ENCODE measurements around the gene ADARB1. TPM values are rescaled to one million over a fixed set of nuclear protein-coding genes. Genes with fewer than 3 reads are reported as not detected.

The ADARB1 gene
- total RNA-seq, 2 experiments from 2014 or later = 6.6 to 20.5 TPM

DNA sequence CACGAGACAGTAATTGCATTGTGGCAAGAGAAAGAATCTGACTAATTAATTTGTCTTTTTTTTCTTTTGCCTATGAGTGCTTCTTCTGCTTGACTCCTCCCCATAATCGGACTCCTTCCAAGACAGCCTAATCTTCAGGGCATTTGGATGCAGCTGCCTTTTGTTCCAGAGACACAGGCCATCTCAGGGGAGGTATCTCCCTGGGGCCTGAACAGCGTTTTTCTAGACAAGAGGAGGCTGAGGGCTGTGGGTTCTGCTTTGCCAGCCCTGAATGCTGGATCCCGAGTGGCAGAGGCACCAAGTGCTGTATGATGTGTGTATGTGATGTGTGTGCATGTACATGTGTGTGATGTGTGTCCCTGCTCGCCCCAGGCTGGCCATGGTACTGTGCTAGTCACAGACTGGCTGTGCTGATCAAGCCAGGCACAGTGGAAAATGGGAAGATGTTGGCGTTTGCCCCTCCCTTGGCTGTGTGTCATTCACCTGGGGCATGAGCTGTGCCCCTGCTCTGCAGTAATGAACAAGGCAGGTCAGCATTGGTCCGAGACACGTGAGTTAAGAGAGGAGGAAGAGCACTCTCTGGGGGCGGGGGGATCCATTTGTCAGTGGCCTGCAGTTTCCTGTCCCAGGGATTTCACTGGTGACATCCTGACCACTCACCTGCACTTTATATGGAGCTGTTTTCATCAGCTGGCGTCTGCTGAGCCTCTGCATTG, 77.2 kb downstream of the ADARB1 start:
- Histone ChIP-seq H4K20me1 (ENCODE audit: insufficient read depth, low read length) (no peaks in the 10 kb centered on the region), H3K79me2 (ENCODE audit: insufficient read depth, low read depth, low read length) (no peaks in the 10 kb centered on the region), H3K36me3 (ENCODE audit: insufficient read depth, low read length) (no peaks in the 10 kb centered on the region), H2AFZ (ENCODE audit: low read length) (peak overlapping the region; percentile 83), H3K4me2 (ENCODE audit: low read length) (peak overlapping the region; percentile 49), H3K4me1 (ENCODE audit: insufficient read depth, low read length, poor library complexity, severe bottlenecking) (peaks cover 21% of the 10 kb centered on the region), H3K4me3 (ENCODE audit: low read depth, low read length, poor library complexity, severe bottlenecking) (no peak overlapping the region), H3K9me3 (ENCODE audit: low read length) (no peaks in the 10 kb centered on the region), H3K27ac (ENCODE audit: low read depth, low read length, poor library complexity, severe bottlenecking) (no peak overlapping the region), H3K9me2 (ENCODE audit: insufficient read depth, low read length) (no peaks in the 10 kb centered on the region)
- POLR2A ChIA-PET = interaction anchor here (0.5 to 0.6 kb wide), 2 partner anchors 54 to 124 kb away, joined by 3 read pairs; no protein-coding TSS in a partner anchor
- intact Hi-C loops (cut with micrococcal nuclease; ENCODE audit: unreplicated experiment) = loop anchor here (1.0 to 5.0 kb wide), 2 partner anchors 76 to 137 kb away; no protein-coding TSS in a partner anchor
- no TSS peak for BruUV-seq (replicated peaks)
- TF ChIP-seq, protein P1, sequence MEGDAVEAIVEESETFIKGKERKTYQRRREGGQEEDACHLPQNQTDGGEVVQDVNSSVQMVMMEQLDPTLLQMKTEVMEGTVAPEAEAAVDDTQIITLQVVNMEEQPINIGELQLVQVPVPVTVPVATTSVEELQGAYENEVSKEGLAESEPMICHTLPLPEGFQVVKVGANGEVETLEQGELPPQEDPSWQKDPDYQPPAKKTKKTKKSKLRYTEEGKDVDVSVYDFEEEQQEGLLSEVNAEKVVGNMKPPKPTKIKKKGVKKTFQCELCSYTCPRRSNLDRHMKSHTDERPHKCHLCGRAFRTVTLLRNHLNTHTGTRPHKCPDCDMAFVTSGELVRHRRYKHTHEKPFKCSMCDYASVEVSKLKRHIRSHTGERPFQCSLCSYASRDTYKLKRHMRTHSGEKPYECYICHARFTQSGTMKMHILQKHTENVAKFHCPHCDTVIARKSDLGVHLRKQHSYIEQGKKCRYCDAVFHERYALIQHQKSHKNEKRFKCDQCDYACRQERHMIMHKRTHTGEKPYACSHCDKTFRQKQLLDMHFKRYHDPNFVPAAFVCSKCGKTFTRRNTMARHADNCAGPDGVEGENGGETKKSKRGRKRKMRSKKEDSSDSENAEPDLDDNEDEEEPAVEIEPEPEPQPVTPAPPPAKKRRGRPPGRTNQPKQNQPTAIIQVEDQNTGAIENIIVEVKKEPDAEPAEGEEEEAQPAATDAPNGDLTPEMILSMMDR (conservative IDR thresholded peaks at IDR 0.05; ENCODE audit: low read length) = no peak
- no peak for TF ChIP-seq EZH2phosphoT487 (IDR thresholded peaks at IDR 0.05; ENCODE audit: borderline replicate concordance, low read depth, low read length)
- DNase-seq (ENCODE audit: low spot score) = peak; percentile 42
- CTCF ChIA-PET (ENCODE audit: unreplicated experiment) = interaction anchor here (0.8 kb wide), 2 partner anchors 11 to 13 kb away, joined by 3 to 4 read pairs; no protein-coding TSS in a partner anchor

DNA sequence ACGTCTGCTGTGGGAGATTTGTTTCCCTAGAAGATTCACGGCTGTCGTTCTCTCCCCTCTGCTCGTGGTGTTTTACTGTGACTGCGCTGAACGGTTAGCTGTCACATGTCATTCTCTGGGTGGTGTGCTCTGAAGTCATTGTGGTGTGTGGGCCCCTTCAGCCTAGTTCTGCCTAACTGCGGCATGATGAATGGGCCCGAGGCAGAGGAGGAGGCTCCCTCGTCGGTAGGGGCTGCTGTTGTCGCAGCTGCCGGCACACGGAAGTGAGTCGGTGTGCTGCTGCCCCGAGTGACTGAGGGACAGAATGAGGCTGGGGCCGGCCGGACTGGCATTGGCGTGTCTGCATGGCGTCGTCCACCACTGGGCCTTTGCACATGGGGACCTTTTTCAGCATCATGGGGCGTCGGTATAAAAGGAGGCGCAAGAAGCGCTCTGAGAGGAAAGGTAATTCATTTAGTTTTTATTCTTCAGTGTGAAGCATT, 77.9 kb downstream of the ADARB1 start:
- peak; percentile 77 for DNase-seq (ENCODE audit: low spot score)
- Histone ChIP-seq H3K4me2 (ENCODE audit: low read length) (peak overlapping the region; percentile 49), H3K9me3 (ENCODE audit: low read length) (no peaks in the 10 kb centered on the region), H3K79me2 (ENCODE audit: insufficient read depth, low read depth, low read length) (no peaks in the 10 kb centered on the region), H4K20me1 (ENCODE audit: insufficient read depth, low read length) (no peaks in the 10 kb centered on the region), H3K9me2 (ENCODE audit: insufficient read depth, low read length) (no peaks in the 10 kb centered on the region), H3K4me3 (ENCODE audit: low read depth, low read length, poor library complexity, severe bottlenecking) (peak overlapping the region; percentile 58), H3K4me1 (ENCODE audit: insufficient read depth, low read length, poor library complexity, severe bottlenecking) (peaks cover 21% of the 10 kb centered on the region), H3K27ac (ENCODE audit: low read depth, low read length, poor library complexity, severe bottlenecking) (no peak overlapping the region), H2AFZ (ENCODE audit: low read length) (peak overlapping the region; percentile 83), H3K36me3 (ENCODE audit: insufficient read depth, low read length) (no peaks in the 10 kb centered on the region)
- ChIA-PET CTCF (ENCODE audit: unreplicated experiment) (interaction anchor here (0.8 kb wide), 2 partner anchors 12 to 14 kb away, joined by 3 to 4 read pairs; no protein-coding TSS in a partner anchor), POLR2A (interaction anchor here (0.5 to 0.7 kb wide), 3 partner anchors 53 to 123 kb away, joined by 3 read pairs; no protein-coding TSS in a partner anchor)
- intact Hi-C loops (cut with micrococcal nuclease; ENCODE audit: unreplicated experiment) = loop anchor here (1.0 to 5.0 kb wide), 2 partner anchors 75 to 136 kb away; no protein-coding TSS in a partner anchor
- BruUV-seq (replicated peaks) = no TSS peak
- TF ChIP-seq, protein P1 (conservative IDR thresholded peaks at IDR 0.05; ENCODE audit: low read length) = peak; percentile 75
- TF ChIP-seq EZH2phosphoT487 (IDR thresholded peaks at IDR 0.05; ENCODE audit: borderline replicate concordance, low read depth, low read length) = no peak

Data from OCI-LY7 (cell line).